Choroid plexus epithelial cell (primary cell): ENCODE results near the gene C1QTNF12.

Experiments
- DNase-seq: peaks from one replicate; pipeline ENCODE4 v3.0.0-alpha.2; 2010; ENCODE audit warnings: low read depth
- H3K4me3 ChIP-seq: 2 replicates; pipeline ENCODE4 v1.5.1; 2011; ENCODE audit warnings: low read depth, mild to moderate bottlenecking, control low read depth, low read length, moderate library complexity
- TF ChIP-seq, protein P1 (sequence below): conservative IDR thresholded peaks from 2 replicates; pipeline ENCODE4 v1.5.1; 2011; ENCODE audit warnings: low read depth, mild to moderate bottlenecking, control low read depth, inconsistent platforms, low read length, moderate library complexity

The C1QTNF12 gene

GRCh38 chr1:1227386-1227785, 19.1 kb downstream of the C1QTNF12 start:
- TF ChIP-seq, protein P1, sequence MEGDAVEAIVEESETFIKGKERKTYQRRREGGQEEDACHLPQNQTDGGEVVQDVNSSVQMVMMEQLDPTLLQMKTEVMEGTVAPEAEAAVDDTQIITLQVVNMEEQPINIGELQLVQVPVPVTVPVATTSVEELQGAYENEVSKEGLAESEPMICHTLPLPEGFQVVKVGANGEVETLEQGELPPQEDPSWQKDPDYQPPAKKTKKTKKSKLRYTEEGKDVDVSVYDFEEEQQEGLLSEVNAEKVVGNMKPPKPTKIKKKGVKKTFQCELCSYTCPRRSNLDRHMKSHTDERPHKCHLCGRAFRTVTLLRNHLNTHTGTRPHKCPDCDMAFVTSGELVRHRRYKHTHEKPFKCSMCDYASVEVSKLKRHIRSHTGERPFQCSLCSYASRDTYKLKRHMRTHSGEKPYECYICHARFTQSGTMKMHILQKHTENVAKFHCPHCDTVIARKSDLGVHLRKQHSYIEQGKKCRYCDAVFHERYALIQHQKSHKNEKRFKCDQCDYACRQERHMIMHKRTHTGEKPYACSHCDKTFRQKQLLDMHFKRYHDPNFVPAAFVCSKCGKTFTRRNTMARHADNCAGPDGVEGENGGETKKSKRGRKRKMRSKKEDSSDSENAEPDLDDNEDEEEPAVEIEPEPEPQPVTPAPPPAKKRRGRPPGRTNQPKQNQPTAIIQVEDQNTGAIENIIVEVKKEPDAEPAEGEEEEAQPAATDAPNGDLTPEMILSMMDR, result no peak
- no peak for DNase-seq
- H3K4me3 ChIP-seq, result no peak overlapping the region

DNA sequence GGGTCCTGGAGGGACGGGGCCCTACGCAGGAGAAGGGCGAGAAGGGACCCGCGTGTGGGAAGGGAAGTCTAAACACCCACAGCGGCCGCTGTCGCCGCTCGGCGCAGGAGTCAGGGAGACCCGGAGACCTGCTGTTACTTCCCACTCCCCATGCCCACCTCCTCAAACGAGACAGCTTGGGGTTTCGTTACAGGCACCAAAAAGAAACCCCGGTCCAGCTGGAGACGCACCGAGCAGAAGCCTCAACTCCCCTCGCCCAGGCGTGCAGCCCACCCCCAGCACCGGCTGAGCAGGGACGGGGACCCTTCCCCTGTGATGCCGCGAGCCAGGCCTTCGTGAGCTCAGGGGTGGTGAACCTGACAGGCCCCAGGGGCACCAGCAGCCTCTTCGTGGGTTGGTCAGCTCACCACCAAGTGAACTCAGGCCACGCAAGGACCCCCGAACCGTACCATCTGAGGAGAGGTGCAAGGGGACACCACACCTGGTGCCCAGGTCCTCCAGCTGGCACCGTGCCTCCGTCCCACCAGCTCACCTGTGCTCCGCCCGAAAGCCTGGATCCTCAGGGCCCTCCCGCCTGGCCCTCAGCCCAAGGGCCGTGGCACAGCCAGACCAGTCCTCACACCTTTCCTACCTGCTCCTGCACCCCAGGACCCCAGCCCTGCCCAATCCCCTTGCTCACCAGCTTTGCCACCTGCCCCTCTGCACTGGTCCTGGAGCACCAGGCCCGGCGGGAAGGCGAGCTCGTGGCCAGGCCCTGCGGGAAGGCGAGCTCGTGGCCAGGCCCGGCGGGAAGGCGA, 19.8 kb downstream of the C1QTNF12 start:
- no peak for DNase-seq
- TF ChIP-seq, protein P1, result no peak
- no peak overlapping the region for H3K4me3 ChIP-seq

DNA sequence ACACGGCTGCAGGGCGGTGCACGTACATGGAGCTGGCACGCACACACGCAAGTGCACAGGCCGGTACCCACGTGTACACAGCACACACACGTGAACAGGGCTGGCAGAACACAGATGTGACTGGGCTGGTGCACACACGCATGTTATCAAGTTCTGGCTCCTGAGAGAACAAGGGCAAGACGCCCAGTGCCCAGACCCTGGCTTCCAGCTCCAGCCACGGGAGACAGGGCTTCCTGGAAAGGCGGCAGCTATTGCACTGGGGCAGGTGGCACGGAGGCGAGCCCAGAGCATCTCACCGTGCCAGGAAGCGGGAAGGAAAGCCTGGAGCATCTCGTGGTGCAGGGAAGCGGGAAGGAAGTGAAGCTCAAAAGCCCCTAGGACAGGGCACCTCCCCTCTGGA, 20.6 kb downstream of the C1QTNF12 start:
- DNase-seq, result no peak
- TF ChIP-seq, protein P1, result no peak
- no peak overlapping the region for H3K4me3 ChIP-seq

DNA sequence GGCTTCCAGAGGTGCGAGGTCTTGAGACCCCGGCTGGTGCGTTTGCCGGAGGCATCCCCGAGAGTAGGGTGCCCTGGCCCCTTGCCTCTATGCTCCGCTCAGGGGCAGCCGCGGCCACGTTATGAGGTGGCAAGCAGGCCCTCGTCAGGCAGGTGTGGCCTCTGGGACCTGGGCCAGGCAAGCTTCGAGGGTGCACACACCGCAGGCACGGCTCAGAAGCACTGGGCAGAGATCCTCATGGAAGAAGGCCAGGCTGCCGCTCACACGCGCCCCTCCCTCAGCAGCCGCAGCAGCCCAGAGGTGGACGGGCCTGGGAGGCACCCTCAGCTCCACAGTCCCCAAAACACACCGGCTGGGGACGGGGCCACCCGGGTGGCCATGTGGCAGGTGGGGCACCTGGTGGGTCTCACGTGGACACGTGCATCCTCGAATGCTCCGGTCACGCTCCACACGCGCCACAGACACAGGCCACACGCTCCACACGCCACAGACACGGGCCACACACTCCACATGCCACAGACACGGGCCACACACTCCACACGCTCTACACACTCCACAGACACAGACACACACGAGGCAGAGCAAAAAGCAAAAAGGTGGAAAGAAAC, 21.2 kb downstream of the C1QTNF12 start:
- TF ChIP-seq, protein P1, result no peak
- no peak overlapping the region for H3K4me3 ChIP-seq
- no peak for DNase-seq

- TF ChIP-seq, protein P1, result no peak
- no peak for DNase-seq
- no peak overlapping the region for H3K4me3 ChIP-seq
These were observed 22.6 kb downstream of the C1QTNF12 start for GRCh38 chr1:1223891-1224290.

GRCh38 chr1:1223321-1223720, 23.2 kb downstream of the C1QTNF12 start:
- TF ChIP-seq, protein P1, result no peak

GRCh38 chr1:1222575-1223225, 23.8 kb downstream of the C1QTNF12 start:
- H3K4me3 ChIP-seq, result no peak overlapping the region
- no peak for DNase-seq
- TF ChIP-seq, protein P1, result no peak

More at GRCh38 chr1:1223321-1223720, 23.2 kb downstream of the C1QTNF12 start:
- no peak for DNase-seq
- no peak overlapping the region for H3K4me3 ChIP-seq
